Fibroblast of the aortic adventitia (primary cell): ENCODE measurements around the gene PSEN1. TPM values are rescaled to one million over a fixed set of nuclear protein-coding genes. Genes with fewer than 3 reads are reported as not detected.

Experiments
- DNase-seq: peaks from one replicate; pipeline ENCODE4 v3.0.0-alpha.2; 2010; ENCODE audit warnings: low read depth
- H3K4me3 ChIP-seq: 2 replicates; pipeline ENCODE4 v1.5.1; 2011; ENCODE audit warnings: low read depth, mild to moderate bottlenecking, control low read depth, low read length, moderate library complexity
- total RNA-seq: library from RNA; depleted of rRNA; stranded (reverse); fragments of >200 nt; gene quantifications from 2 replicates; pipeline ENCODE4 v1.2.3, GENCODE V29; 2012; ENCODE audit warnings: low replicate concordance
- TF ChIP-seq, protein P1 (sequence below): IDR thresholded peaks from 2 replicates; pipeline ENCODE4 v1.5.1; 2011; ENCODE audit warnings: mild to moderate bottlenecking, low read length, control low read depth, inconsistent platforms; ENCODE audit not compliant: insufficient read depth

The PSEN1 gene
- total RNA-seq, 1 donor, result 55.0 TPM

- DNase-seq, result peak; percentile 66
- TF ChIP-seq, protein P1, sequence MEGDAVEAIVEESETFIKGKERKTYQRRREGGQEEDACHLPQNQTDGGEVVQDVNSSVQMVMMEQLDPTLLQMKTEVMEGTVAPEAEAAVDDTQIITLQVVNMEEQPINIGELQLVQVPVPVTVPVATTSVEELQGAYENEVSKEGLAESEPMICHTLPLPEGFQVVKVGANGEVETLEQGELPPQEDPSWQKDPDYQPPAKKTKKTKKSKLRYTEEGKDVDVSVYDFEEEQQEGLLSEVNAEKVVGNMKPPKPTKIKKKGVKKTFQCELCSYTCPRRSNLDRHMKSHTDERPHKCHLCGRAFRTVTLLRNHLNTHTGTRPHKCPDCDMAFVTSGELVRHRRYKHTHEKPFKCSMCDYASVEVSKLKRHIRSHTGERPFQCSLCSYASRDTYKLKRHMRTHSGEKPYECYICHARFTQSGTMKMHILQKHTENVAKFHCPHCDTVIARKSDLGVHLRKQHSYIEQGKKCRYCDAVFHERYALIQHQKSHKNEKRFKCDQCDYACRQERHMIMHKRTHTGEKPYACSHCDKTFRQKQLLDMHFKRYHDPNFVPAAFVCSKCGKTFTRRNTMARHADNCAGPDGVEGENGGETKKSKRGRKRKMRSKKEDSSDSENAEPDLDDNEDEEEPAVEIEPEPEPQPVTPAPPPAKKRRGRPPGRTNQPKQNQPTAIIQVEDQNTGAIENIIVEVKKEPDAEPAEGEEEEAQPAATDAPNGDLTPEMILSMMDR, result no peak
- no peak overlapping the region for H3K4me3 ChIP-seq
Observed at GRCh38 chr14:73209953-73210352, 73.6 kb downstream of the PSEN1 start.

DNA sequence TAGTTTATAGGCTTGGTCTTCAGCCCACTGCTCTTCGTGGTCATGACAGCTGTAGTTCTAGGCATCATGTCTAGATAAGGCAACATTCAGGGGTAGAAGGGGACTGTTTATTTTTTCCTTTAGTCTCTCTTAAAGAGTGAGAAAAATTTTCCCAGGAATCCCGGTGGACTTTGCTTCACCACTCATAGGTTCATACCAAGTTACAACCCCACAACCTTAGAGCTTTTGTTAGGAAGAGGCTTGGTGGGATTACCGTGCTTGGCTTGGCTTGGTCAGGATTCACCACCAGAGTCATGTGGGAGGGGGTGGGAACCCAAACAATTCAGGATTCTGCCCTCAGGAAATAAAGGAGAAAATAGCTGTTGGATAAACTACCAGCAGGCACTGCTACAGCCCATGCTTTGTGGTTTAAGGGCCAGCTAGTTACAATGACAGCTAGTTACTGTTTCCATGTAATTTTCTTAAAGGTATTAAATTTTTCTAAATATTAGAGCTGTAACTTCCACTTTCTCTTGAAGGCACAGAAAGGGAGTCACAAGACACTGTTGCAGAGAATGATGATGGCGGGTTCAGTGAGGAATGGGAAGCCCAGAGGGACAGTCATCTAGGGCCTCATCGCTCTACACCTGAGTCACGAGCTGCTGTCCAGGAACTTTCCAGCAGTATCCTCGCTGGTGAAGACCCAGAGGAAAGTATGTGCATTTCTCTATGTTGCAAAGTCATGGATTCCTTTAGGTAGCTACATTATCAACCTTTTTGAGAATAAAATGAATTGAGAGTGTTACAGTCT lies 75.1 kb downstream of the PSEN1 start:
- DNase-seq, result no peak
- no peak overlapping the region for H3K4me3 ChIP-seq
- TF ChIP-seq, protein P1, result no peak

DNA sequence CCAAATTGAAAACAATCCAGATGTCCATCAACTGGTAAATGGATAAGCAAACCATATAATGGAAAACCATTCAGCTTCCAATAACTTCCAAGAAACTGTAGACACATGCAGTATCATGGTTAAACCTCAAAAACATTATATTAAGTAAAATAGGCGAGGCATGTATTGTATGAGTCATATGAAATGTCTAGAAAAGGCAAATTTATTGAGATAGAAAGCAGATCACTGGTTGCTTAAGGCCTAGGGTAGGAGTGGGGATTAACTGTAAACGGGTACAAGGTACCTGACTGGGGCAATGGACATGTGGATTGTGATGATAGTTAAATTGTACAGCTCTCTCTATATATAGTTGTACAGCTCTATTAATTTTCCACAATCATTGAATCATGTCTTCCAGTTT lies 79.7 kb downstream of the PSEN1 start:
- no peak overlapping the region for H3K4me3 ChIP-seq
- DNase-seq, result no peak

GRCh38 chr14:73217411-73217810 lies 81.1 kb downstream of the PSEN1 start:
- TF ChIP-seq, protein P1, result no peak
- no peak for DNase-seq
- no peak overlapping the region for H3K4me3 ChIP-seq

More for the DNA sequence above, 79.7 kb downstream of the PSEN1 start:
- TF ChIP-seq, protein P1, result no peak

DNA sequence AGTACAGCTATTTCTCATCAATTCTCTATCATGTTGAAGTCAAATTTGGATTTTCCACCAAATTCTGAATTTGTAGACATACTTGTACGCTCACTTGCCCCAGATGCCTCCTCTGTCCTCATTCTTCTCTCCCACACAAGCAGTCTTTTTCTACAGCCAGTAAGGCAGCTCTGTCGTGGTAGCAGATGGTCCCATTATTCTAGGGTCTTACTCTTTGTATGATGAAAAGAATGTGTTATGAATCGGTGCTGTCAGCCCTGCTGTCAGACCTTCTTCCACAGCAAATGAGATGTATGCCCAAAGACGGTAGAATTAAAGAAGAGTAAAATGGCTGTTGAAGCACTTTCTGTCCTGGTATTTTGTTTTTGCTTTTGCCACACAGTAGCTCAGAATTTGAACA lies 83.8 kb downstream of the PSEN1 start:
- no peak for DNase-seq
- H3K4me3 ChIP-seq, result no peak overlapping the region
- TF ChIP-seq, protein P1, result no peak

DNA sequence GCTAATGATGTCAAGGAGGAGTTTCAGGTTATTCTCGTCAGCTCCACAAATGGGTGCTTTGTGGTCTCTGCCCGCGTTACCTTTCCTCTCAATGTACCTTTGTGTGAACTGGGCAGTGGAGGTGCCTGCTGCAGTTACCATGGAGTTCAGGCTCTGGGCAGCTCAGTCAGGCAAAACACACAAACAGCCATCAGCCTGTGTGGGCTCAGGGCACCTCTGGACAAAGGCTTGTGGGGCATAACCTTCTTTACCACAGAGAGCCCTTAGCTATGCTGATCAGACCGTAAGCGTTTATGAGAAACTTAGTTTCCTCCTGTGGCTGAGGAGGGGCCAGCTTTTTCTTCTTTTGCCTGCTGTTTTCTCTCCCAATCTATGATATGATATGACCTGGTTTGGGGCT lies 84.3 kb downstream of the PSEN1 start:
- no peak overlapping the region for H3K4me3 ChIP-seq
- no peak for DNase-seq
- TF ChIP-seq, protein P1, result no peak
